Endothelial cell (in vitro differentiated cells): ENCODE data around the gene RELN. TPM values are rescaled to one million over a fixed set of nuclear protein-coding genes. Genes with fewer than 3 reads are reported as not detected.
"Not testable (repeated sequence)": the region's sequence is repeated elsewhere in the genome, so short reads cannot be mapped to it uniquely, and the experiment has no call there.

Experiments used
- DNase-seq: peaks from one replicate; pipeline ENCODE4 v3.0.0; 2021; ENCODE audit warnings: low spot score
- H3K27ac Mint-ChIP-seq: one replicate; pipeline ENCODE4 v1.8.0; 2021; ENCODE audit warnings: mixed read lengths, inconsistent platforms; ENCODE audit not compliant: unreplicated experiment
- H3K27me3 Mint-ChIP-seq: one replicate; pipeline ENCODE4 v1.8.0; 2021; ENCODE audit warnings: mild to moderate bottlenecking, moderate library complexity, mixed read lengths, inconsistent platforms; ENCODE audit not compliant: unreplicated experiment
- H3K36me3 Mint-ChIP-seq: one replicate; pipeline ENCODE4 v1.8.0; 2021; ENCODE audit warnings: mild to moderate bottlenecking, low read depth, mixed read lengths, inconsistent platforms; ENCODE audit not compliant: unreplicated experiment
- H3K4me1 Mint-ChIP-seq: one replicate; pipeline ENCODE4 v1.8.0; 2021; ENCODE audit warnings: mild to moderate bottlenecking, mixed read lengths, inconsistent platforms; ENCODE audit not compliant: unreplicated experiment
- H3K4me3 Mint-ChIP-seq: one replicate; pipeline ENCODE4 v1.8.0; 2021; ENCODE audit warnings: mild to moderate bottlenecking, mixed read lengths, inconsistent platforms; ENCODE audit not compliant: unreplicated experiment
- H3K9me3 Mint-ChIP-seq: one replicate; pipeline ENCODE4 v1.8.0; 2021; ENCODE audit warnings: mixed read lengths, inconsistent platforms; ENCODE audit not compliant: unreplicated experiment
- CTCF ChIP-seq: fragments of 200-600 bp; sonication (generic); IDR thresholded peaks from one replicate; pipeline ENCODE4 v1.5.0; 2021; ENCODE audit warnings: antibody characterized with exemption; ENCODE audit not compliant: unreplicated experiment
- total RNA-seq: library from RNA; stranded (reverse); fragmentation: NEBNext Ultra II Directional; extraction: Animal tissue kit (Norgen Biotek cat#: 25700); gene quantifications from one replicate; pipeline ENCODE4 v1.2.1, GENCODE V29; 2021; ENCODE audit not compliant: unreplicated experiment

RELN gene
- total RNA-seq, 1 donor from 2014 or later = 2.3 TPM

- Mint-ChIP-seq H3K36me3 (no peaks in the 10 kb centered on the region), H3K4me3 (no peak overlapping the region), H3K27me3 (no peaks in the 10 kb centered on the region), H3K27ac (no peak overlapping the region), H3K9me3 (no peaks in the 10 kb centered on the region), H3K4me1 (peaks cover 13% of the 10 kb centered on the region)
- DNase-seq = no peak
- no peak for TF ChIP-seq CTCF
These were observed 70.7 kb downstream of the RELN start for GRCh38 chr7:103918631-103919271.

DNA sequence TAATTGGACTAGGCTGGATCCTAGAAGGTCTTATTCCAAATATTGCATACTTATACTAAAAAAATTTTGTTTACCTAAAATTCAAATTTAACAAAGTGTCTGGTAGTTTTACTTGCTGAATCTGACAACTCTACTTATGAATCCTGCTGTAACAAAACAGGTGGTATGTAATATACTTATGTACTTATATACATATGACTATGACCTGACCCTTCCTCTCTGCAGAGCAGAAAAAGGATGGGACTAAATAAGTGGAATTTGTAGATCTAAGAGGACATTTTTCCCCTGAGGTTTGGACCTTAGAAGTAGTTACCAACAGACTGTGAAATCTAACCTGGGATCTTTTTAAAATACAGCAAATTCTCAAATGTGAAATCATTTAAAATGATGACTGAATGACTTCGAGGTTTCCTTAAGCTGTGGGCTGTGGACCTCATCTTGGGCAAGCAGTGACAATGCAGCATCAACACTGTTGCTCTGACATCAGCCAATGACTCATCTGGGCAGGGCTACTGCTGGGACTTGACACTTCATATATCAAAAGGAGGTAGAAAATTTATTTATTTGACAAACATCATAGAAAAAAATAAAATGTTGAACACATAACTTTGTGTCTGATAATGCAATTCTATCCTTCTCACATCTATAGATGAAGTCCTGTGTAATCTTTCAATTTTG, 73.6 kb downstream of the RELN start:
- H3K27me3 Mint-ChIP-seq = no peaks in the 10 kb centered on the region
- H3K9me3 Mint-ChIP-seq = no peaks in the 10 kb centered on the region
- H3K36me3 Mint-ChIP-seq = no peaks in the 10 kb centered on the region
- no peak overlapping the region for H3K27ac Mint-ChIP-seq
- no peak for TF ChIP-seq CTCF
- peaks cover 13% of the 10 kb centered on the region for H3K4me1 Mint-ChIP-seq
- no peak overlapping the region for H3K4me3 Mint-ChIP-seq
- no peak for DNase-seq

DNA sequence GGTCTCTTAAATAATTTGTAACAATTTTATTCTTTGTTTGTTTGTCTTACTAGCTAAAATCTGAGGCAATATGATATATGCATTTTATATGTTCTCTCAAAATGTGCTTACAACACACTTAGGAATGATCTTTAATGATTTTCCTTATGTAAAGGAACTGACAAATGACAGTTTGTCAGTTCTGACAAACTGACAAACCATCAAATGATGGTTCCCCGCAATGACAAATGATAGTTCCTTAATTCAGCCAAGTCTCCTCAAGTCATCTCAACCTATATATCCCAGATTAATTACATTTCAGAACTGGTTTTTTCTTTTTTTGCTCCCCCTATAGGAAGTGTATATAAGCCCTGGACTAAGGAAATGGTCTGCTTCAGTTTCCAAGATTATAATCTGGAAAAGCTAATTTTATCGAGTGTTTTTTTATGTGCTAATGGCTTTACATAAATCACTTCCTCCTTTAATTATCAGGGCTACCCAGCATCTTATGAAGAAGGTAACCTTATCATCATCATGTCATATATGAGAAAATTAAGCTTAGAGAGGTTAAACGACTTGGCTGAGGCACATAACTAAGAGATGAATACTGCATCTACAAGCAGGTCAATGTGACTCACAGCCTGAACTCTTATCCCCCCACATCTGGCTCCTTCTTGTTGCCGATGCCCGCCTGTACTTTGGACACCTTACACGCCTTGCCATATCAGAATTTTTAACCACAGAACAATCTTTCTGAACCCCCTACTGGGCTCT, 75.1 kb downstream of the RELN start:
- Mint-ChIP-seq H3K4me3 (no peak overlapping the region), H3K27me3 (no peaks in the 10 kb centered on the region), H3K27ac (no peak overlapping the region), H3K36me3 (no peaks in the 10 kb centered on the region), H3K9me3 (no peaks in the 10 kb centered on the region), H3K4me1 (peaks cover 9% of the 10 kb centered on the region)
- TF ChIP-seq CTCF = no peak
- no peak for DNase-seq

DNA sequence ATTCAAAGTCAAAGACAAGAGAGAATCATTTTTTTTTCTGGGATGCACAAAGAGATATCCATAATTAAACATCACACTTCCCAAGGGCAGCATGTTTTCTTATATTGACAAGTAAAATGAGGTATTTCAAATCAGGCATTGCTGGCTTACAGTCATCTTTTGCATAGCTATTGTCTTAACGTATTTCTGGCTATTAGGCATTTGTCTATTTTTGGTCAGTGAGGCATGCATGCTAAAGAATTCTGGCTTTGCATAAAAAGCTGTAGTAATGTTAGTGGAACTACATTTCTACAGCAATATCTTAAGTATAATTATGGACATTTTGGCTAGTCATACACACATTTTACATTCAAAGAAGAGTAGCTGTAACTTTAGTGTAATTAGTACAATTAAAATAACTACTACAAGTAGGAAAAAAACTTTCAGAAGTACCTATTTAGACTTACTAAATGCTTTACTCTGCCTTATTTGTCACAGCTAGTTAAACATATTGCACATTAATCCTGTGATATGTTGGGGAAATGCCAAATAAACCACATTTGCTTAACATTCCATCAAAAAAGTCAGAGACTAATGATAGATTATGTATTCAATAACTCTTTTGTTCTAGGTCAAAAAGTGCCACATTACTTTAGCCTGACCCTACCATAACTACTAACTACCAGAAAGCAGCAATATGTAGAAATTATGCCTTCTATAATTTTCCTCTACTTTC, 76.4 kb downstream of the RELN start:
- Mint-ChIP-seq H3K36me3 (no peaks in the 10 kb centered on the region), H3K27ac (no peak overlapping the region), H3K4me1 (peaks cover 5% of the 10 kb centered on the region), H3K9me3 (no peaks in the 10 kb centered on the region), H3K4me3 (no peak overlapping the region), H3K27me3 (no peaks in the 10 kb centered on the region)
- TF ChIP-seq CTCF = no peak
- DNase-seq = no peak

DNA sequence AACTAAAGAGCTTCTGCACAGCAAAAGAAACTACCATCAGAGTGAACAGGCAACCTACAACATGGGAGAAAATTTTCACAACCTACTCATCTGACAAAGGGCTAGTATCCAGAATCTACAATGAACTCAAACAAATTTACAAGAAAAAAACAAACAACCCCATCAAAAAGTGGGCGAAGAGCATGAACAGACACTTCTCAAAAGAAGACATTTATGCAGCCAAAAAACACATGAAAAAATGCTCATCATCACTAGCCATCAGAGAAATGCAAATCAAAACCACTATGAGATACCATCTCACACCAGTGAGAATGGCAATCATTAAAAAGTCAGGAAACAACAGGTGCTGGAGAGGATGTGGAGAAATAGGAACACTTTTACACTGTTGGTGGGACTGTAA, 78.4 kb downstream of the RELN start:
- H3K4me1 Mint-ChIP-seq, DNase-seq, H3K36me3 Mint-ChIP-seq, H3K27ac Mint-ChIP-seq, H3K27me3 Mint-ChIP-seq, H3K4me3 Mint-ChIP-seq, H3K9me3 Mint-ChIP-seq: not testable (repeated sequence)
